Lower leg skin (tissue), 4 donors: ENCODE results near the gene NCF4. TPM values are rescaled to one million over a fixed set of nuclear protein-coding genes. Genes with fewer than 3 reads are reported as not detected.

Experiments
- DNase-seq, 2 donors: peaks; one replicate each; pipeline ENCODE4 v3.0.0-alpha.2; 2019; ENCODE audit warnings: low spot score in 2 of 2
- H3K4me3 ChIP-seq: fragments of 200-600 bp; sonication (generic); 2 replicates; pipeline ENCODE4 v1.5.1; 2017; ENCODE audit warnings: mild to moderate bottlenecking, low read depth; ENCODE audit not compliant: poor library complexity, severe bottlenecking
- POLR2A ChIP-seq, 2 donors: fragments of 450-650 bp; IDR thresholded peaks; one replicate each; pipeline ENCODE4 v1.6.1; 2016 to 2017; ENCODE audit warnings: antibody characterized with exemption in 2 of 2, mild to moderate bottlenecking in 1 of 2, moderate library complexity in 1 of 2
- WGBS, 2 donors: methylation state at CpG; one replicate each; pipeline ENCODE4 v1.1.5; 2018; 5-methylcytosine and 5-hydroxymethylcytosine counted together
- intact Hi-C: fragments of 100-400 bp; cut with DNase I; formaldehyde crosslinking; loops from one replicate; pipeline ENCODE4 v1.15.0; 2023; ENCODE audit warnings: low total_unique reads
- total RNA-seq, 4 donors: library from RNA; depleted of rRNA; stranded (reverse); fragments of >200 nt; gene quantifications; one replicate each; pipeline ENCODE4 v1.1.0, GENCODE V29; 2016
- TF ChIP-seq, protein P1 (sequence below), 3 donors: fragments of 450-650 bp; IDR thresholded peaks; one replicate each; pipeline ENCODE4 v1.5.1; 2016; ENCODE audit warnings: antibody characterized with exemption in 3 of 3, mild to moderate bottlenecking in 3 of 3, moderate library complexity in 2 of 3

NCF4 gene
- total RNA-seq, 4 donors from 2014 or later = 2.6 to 6.4 (median 5.4) TPM

DNA sequence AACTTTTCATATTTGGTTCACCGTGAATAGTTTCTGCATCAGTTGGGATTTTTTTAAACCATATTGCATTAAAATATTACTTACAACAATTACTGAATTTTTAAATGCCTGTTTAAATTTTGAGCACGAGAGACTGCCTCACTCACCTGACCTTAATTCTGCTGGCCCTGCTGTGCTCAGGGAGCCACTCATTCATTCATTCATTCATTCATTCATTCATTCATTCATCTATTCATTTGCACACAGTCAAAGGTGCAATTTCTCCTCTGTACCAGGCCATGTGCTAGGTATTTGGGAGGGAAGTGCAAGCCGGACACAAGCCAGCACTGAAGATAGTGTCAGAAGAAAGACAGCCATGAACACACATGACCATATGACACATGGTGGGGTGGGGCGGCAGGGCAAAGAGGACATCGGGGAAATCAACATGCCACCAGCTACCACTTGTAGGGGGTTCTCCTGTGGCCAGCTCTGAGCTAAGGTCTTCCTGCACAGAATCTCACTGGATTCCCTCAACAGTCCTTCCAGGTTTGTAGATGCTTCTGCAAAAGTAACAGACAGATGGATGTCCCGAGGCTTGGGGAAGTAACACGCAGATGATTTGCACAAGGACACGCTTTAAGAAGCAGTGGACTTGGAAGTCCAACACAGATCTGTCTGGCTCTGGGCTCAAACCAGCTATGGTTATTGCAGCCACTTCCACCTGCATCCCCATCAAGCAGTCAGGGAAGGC lies 52.1 kb downstream of the NCF4 start:
- intact Hi-C loops = no loop called here
- TF ChIP-seq, protein P1, sequence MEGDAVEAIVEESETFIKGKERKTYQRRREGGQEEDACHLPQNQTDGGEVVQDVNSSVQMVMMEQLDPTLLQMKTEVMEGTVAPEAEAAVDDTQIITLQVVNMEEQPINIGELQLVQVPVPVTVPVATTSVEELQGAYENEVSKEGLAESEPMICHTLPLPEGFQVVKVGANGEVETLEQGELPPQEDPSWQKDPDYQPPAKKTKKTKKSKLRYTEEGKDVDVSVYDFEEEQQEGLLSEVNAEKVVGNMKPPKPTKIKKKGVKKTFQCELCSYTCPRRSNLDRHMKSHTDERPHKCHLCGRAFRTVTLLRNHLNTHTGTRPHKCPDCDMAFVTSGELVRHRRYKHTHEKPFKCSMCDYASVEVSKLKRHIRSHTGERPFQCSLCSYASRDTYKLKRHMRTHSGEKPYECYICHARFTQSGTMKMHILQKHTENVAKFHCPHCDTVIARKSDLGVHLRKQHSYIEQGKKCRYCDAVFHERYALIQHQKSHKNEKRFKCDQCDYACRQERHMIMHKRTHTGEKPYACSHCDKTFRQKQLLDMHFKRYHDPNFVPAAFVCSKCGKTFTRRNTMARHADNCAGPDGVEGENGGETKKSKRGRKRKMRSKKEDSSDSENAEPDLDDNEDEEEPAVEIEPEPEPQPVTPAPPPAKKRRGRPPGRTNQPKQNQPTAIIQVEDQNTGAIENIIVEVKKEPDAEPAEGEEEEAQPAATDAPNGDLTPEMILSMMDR (IDR thresholded peaks at IDR 0.05) = no peak
- no peak for TF ChIP-seq POLR2A (IDR thresholded peaks at IDR 0.05)
- 78 to 84% methylated on average over 8 of the region's 8 CpGs for WGBS, 2 donors
- DNase-seq = peak in 1 of 2 donors; percentile 68
- H3K4me3 ChIP-seq = no peak overlapping the region

DNA sequence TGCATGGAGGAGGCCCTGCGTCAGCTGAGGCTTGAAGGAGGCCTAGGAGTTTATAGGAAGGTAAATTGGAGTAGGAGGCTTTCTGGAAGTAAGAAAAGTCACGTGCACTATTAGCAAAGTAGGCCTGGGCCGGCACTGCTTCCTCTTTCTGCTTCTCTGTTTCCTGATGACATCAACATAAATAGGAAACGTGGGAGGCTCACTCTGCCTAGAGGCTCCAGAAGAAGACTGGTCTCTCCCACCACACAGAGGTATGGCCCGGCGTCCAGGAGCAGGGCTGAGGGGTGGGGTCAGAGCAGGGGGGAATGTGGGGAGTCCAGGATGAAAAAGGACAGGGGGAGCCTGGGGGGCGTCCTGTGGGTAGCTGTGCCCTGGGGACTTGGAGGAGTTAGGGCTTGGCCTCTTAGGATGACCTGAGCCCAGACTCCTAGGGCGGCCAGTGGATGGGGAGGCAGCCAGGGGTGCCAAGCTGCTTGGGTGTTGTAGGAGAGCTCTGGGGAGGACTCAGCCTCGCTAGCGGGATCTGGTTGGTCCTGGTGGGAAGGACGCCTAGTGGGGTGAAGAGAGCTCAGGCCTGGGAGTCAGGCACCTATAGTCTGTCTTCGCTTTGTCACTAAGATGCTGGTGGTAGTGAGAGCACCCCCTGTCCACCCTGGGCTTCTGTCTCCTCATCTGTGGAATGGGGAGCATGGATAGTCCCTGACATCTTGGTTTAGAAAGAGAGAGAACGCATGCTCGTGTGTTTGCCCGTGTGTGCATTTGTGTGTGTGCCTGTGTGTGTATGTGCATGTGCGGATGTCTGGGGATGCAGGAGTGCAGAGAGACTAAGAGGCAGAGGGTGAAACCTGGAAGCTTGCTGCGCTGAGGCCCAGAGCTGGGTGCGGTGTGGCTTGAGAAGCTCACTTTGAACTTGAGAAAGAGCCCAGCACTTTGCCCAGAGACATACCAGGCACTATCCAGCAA lies 52.9 kb downstream of the NCF4 start, which contains the start of gene CSF2RB:
Gene CSF2RB, plus strand, starts transcription at position 202 of the 963 bp plus-strand sequence. CDS start 8,580 bp downstream, outside the sequence.
- intact Hi-C loops = no loop called here
- TF ChIP-seq, protein P1 (IDR thresholded peaks at IDR 0.05) = no peak
- 69 to 75% methylated on average over 18 of the region's 18 CpGs for WGBS, 2 donors
- peak within 1 kb of the TSS; percentile 4 for H3K4me3 ChIP-seq
- peak; percentile 52 to 85 for DNase-seq

DNA sequence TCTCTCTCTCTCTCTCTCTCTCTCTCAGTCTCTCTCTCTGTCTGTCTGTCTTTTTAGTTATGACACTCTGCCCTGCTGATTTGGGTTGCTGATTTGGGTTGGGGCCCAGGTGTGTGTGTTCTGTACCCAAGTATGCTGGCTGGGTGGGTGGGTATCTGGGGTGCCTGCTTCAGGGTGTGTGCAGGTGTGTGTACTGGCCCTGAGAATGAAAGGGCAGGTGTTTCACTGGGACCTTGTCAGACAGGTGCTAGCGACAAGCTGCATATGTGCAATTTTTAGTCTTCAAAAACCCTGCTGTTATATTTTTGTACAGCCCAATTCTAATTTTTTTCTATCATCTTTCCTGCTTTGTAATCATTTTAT lies 53.6 kb downstream of the NCF4 start:
- DNase-seq = no peak
- TF ChIP-seq, protein P1 (IDR thresholded peaks at IDR 0.05) = no peak
- no peak for TF ChIP-seq POLR2A (IDR thresholded peaks at IDR 0.05)

DNA sequence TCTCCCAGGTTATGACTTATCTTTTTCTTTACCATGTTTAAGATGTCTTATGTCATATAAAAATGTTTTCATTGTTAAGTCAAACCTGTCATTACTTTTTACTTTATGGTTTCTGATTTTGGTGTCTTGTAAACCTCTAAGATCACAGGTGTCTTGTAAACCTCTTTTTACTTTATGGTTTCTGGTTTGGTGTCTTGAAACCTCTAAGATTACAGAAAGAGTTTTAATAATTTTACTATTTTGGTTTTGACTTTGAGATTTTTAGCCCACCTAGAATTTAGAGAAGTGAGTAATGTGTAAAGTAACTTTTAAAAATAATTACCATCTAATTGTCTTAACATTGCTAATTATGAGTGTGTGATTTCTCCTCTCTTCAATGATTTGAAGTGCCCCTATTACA lies 55.2 kb downstream of the NCF4 start:
- no peak overlapping the region for H3K4me3 ChIP-seq
- no peak for DNase-seq
- TF ChIP-seq POLR2A (IDR thresholded peaks at IDR 0.05) = no peak
- TF ChIP-seq, protein P1 (IDR thresholded peaks at IDR 0.05) = no peak
- intact Hi-C loops = no loop called here

More for the DNA sequence above, 53.6 kb downstream of the NCF4 start:
- intact Hi-C loops = no loop called here
- 72 to 84% methylated on average over 1 of the region's 1 CpG for WGBS, 2 donors
- no peak overlapping the region for H3K4me3 ChIP-seq

DNA sequence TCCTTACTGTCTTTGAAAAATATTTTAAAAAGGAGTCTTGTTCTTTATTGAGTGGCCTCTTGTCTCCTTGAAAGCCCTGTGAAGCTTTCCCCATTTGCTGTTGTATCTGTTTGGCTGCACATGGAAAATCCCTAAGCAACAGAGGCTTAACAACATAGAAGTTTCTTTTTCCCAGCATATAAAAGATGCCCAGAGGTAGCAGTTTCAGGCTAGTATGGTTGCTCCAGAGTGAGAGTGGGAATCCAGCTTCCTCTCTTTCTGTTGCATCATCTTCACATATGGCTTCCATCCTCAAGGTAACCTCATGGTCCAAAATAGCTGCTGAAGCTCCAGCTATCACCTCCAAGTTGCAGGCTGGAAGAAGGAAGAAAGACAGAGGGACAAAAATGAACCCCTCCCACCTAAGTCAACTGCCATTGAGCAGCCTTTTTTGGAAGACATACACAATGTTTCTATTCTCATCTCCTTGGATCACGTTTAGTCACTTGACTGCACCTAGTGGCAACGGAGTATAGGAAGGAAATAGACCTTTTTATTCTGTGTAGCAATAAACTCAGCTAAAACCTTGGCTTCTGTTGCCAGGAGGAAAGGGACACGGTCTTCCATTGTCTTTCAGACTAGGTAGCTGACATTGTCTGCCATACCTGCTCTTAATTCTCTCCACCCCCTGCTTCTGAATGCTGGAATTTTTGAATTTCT lies 57.9 kb downstream of the NCF4 start:
- no peak overlapping the region for H3K4me3 ChIP-seq
- DNase-seq = no peak
- intact Hi-C loops = no loop called here
- WGBS, 2 donors = 77 to 81% methylated on average over 3 of the region's 3 CpGs
- no peak for TF ChIP-seq POLR2A (IDR thresholded peaks at IDR 0.05)
- TF ChIP-seq, protein P1 (IDR thresholded peaks at IDR 0.05) = no peak
